GM18858 (cell line): ENCODE data around the gene GRIK5.
"Not testable (repeated sequence)": the region's sequence is repeated elsewhere in the genome, so short reads cannot be mapped to it uniquely, and the experiment has no call there.

Experiments
- ATAC-seq: cut with Tn5 transposase; IDR thresholded peaks from one replicate; pipeline ENCODE4 v1.9.1; 2021; ENCODE audit not compliant: unreplicated experiment

The GRIK5 gene

GRCh38 chr19:42023121-42023942 is 46.7 kb downstream of the GRIK5 start:
- ATAC-seq, result no peak

DNA sequence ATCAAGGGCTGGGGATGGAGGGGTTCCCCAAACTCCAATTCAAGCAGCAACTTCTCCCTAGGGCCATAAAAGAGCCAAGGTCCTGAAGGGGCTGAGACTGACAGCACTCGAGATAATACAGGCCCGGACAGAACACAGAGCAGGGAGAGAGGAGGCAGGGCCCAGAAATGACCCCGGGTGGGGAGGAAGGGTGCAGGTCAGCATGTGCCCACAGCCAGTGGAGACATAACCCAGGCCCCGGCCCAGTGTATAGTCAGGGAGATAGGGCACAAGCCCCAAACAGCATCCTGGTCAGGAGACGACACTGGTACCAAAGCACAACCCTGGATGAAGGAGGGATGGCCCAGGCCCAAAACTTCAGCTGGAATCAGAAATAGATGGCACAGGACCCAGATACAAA is 47.4 kb downstream of the GRIK5 start:
- ATAC-seq, result no peak

- ATAC-seq, result no peak
Observed at GRCh38 chr19:42021185-42021584, 48.8 kb downstream of the GRIK5 start.

DNA sequence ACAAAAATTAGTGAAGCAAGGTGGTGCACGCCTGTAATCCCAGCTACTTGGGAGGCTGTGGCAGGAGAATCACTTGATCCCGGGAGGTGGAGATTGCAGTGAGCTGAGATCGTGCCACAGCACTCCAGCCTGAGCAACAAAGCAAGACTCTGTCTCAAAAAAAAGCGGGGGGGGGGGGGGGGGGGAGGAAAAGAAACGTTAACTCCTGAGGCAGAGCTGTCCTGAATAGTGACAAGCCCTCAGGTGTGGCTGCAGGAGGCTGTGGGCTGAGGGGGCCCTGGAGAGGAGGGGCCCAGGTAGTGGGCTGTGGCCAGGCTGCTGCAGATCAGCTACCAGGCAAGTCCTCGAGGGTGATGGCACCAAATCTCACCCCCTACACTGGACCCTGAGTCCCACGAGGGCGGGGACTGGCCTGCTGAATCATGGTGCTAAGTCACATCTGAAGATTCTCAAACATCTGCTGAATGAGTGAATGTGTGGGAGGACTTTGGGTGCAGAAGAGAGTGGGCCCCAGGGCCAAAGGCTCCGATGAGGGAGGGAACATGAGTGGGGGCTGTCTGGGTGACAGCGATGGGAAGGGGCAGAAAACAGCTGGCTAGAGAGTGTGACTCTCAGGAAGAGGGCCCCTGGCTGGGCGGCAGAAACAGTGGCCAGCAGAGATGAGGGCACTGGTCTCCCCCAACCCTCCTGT is 51.4 kb downstream of the GRIK5 start:
- no peak for ATAC-seq

- no peak for ATAC-seq
Observed at GRCh38 chr19:42017040-42017439, 53.0 kb downstream of the GRIK5 start.

DNA sequence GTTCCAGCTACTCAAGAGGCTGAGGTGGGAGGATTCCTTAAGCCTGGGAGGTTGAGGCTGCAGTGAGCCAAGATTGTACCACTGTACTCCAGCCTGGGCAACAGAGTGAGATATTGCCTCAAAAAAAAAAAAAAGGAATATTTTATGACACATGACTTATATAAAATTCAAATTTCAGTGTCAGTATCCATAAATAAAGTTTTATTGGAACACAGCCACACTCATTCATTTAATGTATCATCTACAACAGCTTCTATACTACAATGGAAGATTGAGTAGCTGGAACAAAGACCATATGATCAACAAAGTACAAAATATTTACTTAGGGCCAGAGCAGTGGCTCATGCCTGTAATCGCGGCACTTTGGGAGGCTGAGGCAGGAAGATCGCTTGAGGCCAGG is 57.3 kb downstream of the GRIK5 start:
- not testable (repeated sequence) for ATAC-seq

DNA sequence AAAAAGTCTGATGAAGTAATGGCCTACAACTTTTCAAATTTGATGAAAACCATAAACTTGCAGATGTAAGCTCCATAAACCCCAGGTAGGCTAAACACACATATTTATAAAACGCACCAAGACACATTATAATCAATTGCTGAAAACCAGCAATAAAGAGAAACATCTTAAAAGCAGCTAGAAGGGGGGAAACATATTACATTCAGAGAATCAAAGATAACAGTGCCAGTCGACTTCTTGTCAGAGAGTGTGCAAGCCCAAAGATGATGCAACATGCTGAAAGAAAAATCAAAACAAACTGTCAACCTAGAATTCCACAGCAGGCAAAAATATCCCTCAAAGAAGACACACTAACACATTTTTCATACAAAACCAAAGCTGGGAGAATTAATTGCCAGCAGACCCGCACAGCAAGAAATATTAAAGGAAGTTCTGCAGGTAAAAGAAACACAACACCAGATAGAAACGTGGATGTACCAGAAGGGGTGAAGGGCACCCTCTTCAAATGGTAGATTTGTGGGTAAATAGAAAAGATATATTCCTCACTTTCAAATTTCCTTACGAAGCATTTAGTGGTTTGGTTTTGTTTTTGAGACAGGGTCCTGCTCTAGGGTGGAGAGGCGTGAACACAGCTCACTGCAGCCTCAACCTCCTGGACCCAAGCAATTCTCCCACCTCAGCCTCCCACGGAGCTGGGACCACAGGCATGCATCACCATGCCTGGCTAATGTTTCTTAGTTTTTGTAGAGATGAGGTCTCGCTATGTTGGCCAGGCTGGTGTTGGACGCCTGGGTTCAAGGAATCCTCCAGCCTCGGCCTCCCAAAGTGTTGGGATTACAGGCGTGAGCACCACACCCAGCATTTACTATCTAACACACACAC is 59.5 kb downstream of the GRIK5 start:
- ATAC-seq, result no peak

GRCh38 chr19:42006569-42006968 is 63.4 kb downstream of the GRIK5 start:
- no peak for ATAC-seq

DNA sequence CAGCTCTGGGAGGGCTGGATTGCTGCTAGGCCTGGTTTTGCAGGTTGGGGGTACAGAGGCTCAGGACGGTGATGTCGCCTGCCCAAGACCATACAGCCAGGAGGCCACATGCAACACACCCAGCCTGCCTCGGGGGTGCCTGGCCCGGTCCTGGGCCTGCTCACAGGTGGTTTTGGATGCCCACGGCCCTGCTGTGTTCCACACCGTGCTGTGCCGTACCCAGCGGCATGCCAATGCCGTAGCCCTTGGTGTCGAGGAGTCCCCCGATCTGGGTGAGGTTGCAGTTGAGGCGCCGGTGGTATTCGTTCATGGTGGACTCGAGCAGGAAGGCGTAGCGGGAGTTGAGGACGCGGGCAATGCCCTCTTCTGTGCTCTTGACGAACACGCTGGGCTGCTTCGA is 64.5 kb downstream of the GRIK5 start:
- no peak for ATAC-seq

DNA sequence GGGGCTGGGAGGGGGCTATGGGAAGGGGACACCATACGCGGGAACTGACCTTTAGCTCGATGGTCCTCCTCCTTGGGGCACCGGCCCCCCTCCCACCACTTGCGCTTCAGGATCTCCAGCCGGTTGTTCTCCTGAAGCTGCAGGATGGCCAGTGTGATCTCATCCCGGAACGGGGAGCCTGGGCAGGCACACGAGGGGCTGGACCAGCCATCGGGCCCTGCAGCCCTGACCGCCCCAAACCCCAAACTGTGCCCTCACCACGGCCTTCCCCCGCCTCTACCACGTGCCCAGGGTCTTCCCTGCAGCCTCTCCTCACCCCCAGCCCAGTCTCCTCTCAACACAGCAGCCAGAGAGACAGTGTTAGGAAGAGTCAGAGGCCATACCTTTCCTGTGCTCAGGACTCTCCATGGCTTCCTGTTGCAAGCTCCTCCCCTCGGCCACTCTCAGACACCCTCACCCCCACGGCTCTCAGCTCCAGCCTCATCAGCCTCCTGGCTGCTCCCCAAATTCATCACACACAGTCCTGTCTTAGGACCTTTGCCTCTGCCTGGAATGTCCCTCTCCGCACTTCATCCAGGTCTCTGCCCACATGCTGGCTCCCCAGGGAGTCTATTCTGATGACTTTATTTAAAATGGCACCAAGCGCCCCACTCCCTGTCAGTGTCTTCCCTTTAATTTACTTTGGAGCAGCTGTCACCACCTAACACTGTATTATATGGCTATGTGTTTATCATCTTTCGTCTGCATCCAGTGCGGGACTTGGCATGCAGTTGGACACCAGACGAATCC is 66.3 kb downstream of the GRIK5 start:
- ATAC-seq, result no peak

GRCh38 chr19:41999878-42000208 is 70.2 kb downstream of the GRIK5 start:
- no peak for ATAC-seq

GRCh38 chr19:41999071-41999877 is 70.7 kb downstream of the GRIK5 start:
- no peak for ATAC-seq

- no peak for ATAC-seq
Observed at GRCh38 chr19:41998246-41999020, 71.6 kb downstream of the GRIK5 start.

DNA sequence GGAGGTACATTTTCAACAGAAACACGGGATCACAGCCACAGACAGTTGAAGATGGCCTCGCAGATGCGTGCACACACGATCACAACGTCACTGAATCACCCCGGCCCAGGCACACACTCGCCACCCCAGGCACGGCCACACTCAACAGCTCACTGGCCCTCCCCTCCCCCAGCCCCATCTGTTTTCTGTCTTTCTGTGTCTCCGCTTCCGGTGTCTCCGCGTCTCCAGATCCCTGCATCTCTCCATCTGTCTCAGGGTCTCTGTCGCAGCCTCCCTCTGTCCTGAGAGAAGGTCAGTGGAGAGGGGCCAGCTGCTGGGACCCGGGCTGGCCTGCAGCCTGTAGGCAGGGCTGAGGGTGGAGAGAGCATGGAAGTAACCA is 72.2 kb downstream of the GRIK5 start:
- no peak for ATAC-seq

GRCh38 chr19:41997121-41997850 is 72.7 kb downstream of the GRIK5 start:
- no peak for ATAC-seq

DNA sequence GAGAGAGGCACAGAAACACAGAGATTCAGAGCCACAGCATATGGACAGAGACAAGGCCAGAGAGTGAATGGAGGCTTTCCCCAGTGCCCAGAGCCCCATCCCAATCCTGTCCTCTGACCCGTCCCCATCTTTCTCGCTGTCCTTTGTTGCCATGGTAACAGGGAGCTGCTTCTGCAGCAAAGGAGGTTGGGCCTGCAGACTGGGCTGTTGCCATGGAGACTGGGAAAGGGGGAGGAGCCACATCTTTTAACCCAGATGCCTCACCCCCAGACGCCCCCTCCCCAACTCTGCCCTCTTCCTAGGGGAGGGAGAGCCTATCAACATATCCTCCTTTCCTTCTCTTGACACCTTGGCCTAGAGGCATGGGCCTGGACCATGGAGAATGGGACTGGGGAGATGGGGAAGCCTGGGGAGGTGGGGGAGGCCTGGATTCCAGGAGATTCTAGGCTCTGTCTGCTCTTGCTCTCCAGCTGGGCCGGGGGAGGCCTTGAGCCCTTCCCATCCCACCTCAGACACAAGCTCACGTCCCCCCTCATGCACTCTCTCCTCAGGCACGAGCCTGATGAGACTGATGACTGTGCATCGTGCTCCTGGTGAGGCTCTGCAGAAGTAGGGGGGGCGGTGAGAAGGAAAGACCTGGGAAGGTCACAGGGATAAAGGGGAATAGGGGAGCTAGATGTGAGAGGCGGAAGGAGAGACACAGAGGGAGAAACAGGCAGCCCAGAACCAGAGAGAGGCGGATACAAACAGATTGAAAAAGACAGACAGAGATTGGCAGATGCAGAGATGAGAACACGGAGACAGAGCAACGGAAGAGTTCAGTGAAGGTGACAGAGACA is 73.8 kb downstream of the GRIK5 start:
- ATAC-seq, result no peak

DNA sequence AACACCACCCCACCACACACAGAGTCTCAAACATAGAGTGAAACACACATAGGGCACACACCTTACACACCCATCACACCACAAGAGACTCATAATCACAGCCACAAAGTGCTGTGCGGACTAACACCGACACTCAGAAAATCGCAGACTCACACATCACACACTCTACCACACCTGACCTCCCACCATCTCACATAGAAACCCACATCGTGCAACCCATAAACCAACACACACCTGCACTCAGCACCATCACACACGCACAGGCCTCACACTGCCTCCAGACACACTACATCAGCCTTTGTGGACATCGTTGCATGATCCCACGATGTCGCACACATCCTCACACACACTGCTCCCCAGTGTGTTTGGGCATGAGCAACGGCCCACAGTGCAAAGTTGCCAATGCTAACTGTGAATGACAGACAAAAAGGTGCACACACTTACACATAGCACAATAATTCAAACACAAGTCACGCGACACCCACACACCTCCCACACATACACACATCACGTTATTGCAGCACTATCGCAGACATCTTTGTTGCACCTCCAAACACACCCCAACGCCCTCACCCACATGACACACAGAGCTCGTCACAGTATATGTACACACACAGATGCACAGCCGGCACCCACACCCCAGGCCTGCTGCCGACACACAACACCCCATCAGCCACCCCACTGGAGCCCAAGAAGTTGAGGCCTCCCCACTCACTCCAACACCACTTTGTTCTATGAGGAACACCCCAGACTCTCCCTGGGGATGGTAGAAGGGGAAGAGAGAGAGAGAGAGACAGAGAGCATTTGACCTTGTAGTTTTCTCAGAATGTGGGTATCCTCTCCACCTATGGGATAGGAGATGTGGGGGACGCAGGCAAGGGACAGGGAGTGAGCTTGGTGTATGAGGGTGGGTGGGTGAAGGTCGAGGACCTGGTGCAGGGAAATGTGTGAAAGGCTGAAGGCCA is 74.7 kb downstream of the GRIK5 start:
- no peak for ATAC-seq
